Measurements from ENCODE around the gene KATNB1. TPM values are rescaled to one million over a fixed set of nuclear protein-coding genes. Genes with fewer than 3 reads are reported as not detected.

Gene KATNB1
- polyA plus RNA-seq, 1 experiment, result 10.7 TPM

- ChIA-PET POLR2A (no interaction called here), CTCF (interaction anchor here (0.7 kb wide), 1 partner anchor 186 kb away, joined by 3 read pairs; no protein-coding TSS in a partner anchor)
- no peak for TF ChIP-seq CTCF (IDR thresholded peaks at IDR 0.05; ENCODE audit: low read depth, low read length)
- no peak overlapping the region for H3K4me3 ChIP-seq (ENCODE audit: low read depth, low read length)
- H3K27ac ChIP-seq (ENCODE audit: low read depth, low read length), result peak overlapping the region; percentile 11
- no peak for DNase-seq (ENCODE audit: low read depth, low spot score)
- no peaks in the 10 kb centered on the region; the same call in 1 of the 2 replicates for H3K9me3 ChIP-seq (ENCODE audit: control insufficient read depth, insufficient read depth, low read length)
- no peaks in the 10 kb centered on the region for H3K27me3 ChIP-seq (ENCODE audit: control insufficient read depth, insufficient read depth, low read length)
Observed at GRCh38 chr16:57762365-57763040, 26.9 kb downstream of the KATNB1 start.

GRCh38 chr16:57763285-57764005 is 27.9 kb downstream of the KATNB1 start:
- Histone ChIP-seq H3K27me3 (ENCODE audit: control insufficient read depth, insufficient read depth, low read length) (no peaks in the 10 kb centered on the region), H3K4me3 (ENCODE audit: low read depth, low read length) (no peak overlapping the region), H3K9me3 (ENCODE audit: control insufficient read depth, insufficient read depth, low read length) (no peaks in the 10 kb centered on the region; the same call in 1 of the 2 replicates), H3K27ac (ENCODE audit: low read depth, low read length) (no peak overlapping the region)
- no peak for DNase-seq (ENCODE audit: low read depth, low spot score)
- POLR2A ChIA-PET, result interaction anchor here (0.8 to 1.0 kb wide), 3 partner anchors 7 to 100 kb away, joined by 4 to 5 read pairs (median 5); partner anchors contain the start of gene KATNB1
- CTCF ChIA-PET, result interaction anchor here (0.6 to 1.9 kb wide), 3 partner anchors 100 to 136 kb away, joined by 3 to 10 read pairs (median 3); no protein-coding TSS in a partner anchor
- no peak for TF ChIP-seq CTCF (IDR thresholded peaks at IDR 0.05; ENCODE audit: low read depth, low read length)

GRCh38 chr16:57764006-57764340 is 28.4 kb downstream of the KATNB1 start:
- no peak for TF ChIP-seq CTCF (IDR thresholded peaks at IDR 0.05; ENCODE audit: low read depth, low read length)
- POLR2A ChIA-PET, result interaction anchor here (0.8 to 1.0 kb wide), 3 partner anchors 8 to 100 kb away, joined by 4 to 5 read pairs (median 5); partner anchors contain the start of gene KATNB1
- no peak overlapping the region for H3K4me3 ChIP-seq (ENCODE audit: low read depth, low read length)
- H3K27ac ChIP-seq (ENCODE audit: low read depth, low read length), result no peak overlapping the region
- CTCF ChIA-PET, result interaction anchor here (0.6 to 1.9 kb wide), 3 partner anchors 100 to 136 kb away, joined by 3 to 10 read pairs (median 3); no protein-coding TSS in a partner anchor
- no peaks in the 10 kb centered on the region for H3K27me3 ChIP-seq (ENCODE audit: control insufficient read depth, insufficient read depth, low read length)
- H3K9me3 ChIP-seq (ENCODE audit: control insufficient read depth, insufficient read depth, low read length), result no peaks in the 10 kb centered on the region; the same call in 1 of the 2 replicates
- no peak for DNase-seq (ENCODE audit: low read depth, low spot score)

GRCh38 chr16:57764341-57765159 is 29.0 kb downstream of the KATNB1 start:
- peak overlapping the region; percentile 73 for H3K27ac ChIP-seq (ENCODE audit: low read depth, low read length)
- CTCF ChIA-PET, result interaction anchor here (0.7 to 1.9 kb wide), 2 partner anchors 99 to 135 kb away, joined by 3 to 10 read pairs; no protein-coding TSS in a partner anchor
- peak; percentile 41 for DNase-seq (ENCODE audit: low read depth, low spot score)
- no peaks in the 10 kb centered on the region; the same call in 1 of the 2 replicates for H3K9me3 ChIP-seq (ENCODE audit: control insufficient read depth, insufficient read depth, low read length)
- TF ChIP-seq CTCF (IDR thresholded peaks at IDR 0.05; ENCODE audit: low read depth, low read length), result no peak
- no peak overlapping the region for H3K4me3 ChIP-seq (ENCODE audit: low read depth, low read length)
- POLR2A ChIA-PET, result interaction anchor here (0.8 to 1.0 kb wide), 3 partner anchors 9 to 99 kb away, joined by 4 to 5 read pairs (median 5); partner anchors contain the start of gene KATNB1
- no peaks in the 10 kb centered on the region for H3K27me3 ChIP-seq (ENCODE audit: control insufficient read depth, insufficient read depth, low read length)
